MM.1S (cell line): ENCODE measurements around the gene TPSD1.
"Not testable (repeated sequence)": the region's sequence is repeated elsewhere in the genome, so short reads cannot be mapped to it uniquely, and the experiment has no call there.

Experiments used
- DNase-seq: peaks from one replicate; pipeline ENCODE4 v3.0.0-alpha.2; 2015
- H2AFZ ChIP-seq: fragments of 300-600 bp; sonication (generic); 2 replicates; pipeline ENCODE4 v1.6.0; 2016; ENCODE audit warnings: antibody characterized with exemption, low read length
- H3F3A ChIP-seq: fragments of 300-600 bp; sonication (generic); 2 replicates; pipeline ENCODE4 v1.6.1; 2016; ENCODE audit warnings: mild to moderate bottlenecking, antibody characterized with exemption, low read length, moderate library complexity, mixed read lengths; ENCODE audit not compliant: insufficient read depth
- H3K27ac ChIP-seq: fragments of 300-600 bp; sonication (generic); 2 replicates; pipeline ENCODE4 v1.5.1; 2016; ENCODE audit warnings: mild to moderate bottlenecking, low read length
- H3K27me3 ChIP-seq: fragments of 300-600 bp; sonication (generic); replicated peaks from 2 replicates; pipeline ENCODE4 v1.6.0; 2016; ENCODE audit warnings: low read length; ENCODE audit not compliant: insufficient read depth
- H3K36me3 ChIP-seq: fragments of 300-600 bp; sonication (generic); replicated peaks from 2 replicates; pipeline ENCODE4 v1.6.1; 2016; ENCODE audit warnings: mild to moderate bottlenecking, low read length, mixed read lengths; ENCODE audit not compliant: insufficient read depth
- H3K4me1 ChIP-seq: fragments of 300-600 bp; sonication (generic); 2 replicates; pipeline ENCODE4 v1.6.1; 2016; ENCODE audit warnings: low read length, mixed read lengths
- H3K4me2 ChIP-seq: fragments of 300-600 bp; sonication (generic); 2 replicates; pipeline ENCODE4 v1.6.0; 2016; ENCODE audit warnings: low read depth, low read length
- H3K4me3 ChIP-seq: fragments of 300-600 bp; sonication (generic); 2 replicates; pipeline ENCODE4 v1.5.1; 2016; ENCODE audit warnings: low read length, mixed read lengths
- H3K79me2 ChIP-seq: fragments of 300-600 bp; sonication (generic); 2 replicates; pipeline ENCODE4 v1.6.1; 2016; ENCODE audit warnings: mixed run types, low read length, mixed read lengths
- H3K9ac ChIP-seq: fragments of 300-600 bp; sonication (generic); 2 replicates; pipeline ENCODE4 v1.6.1; 2016; ENCODE audit warnings: low read length, mixed read lengths
- H3K9me2 ChIP-seq: fragments of 300-600 bp; sonication (generic); replicated peaks from 2 replicates; pipeline ENCODE4 v1.6.1; 2016; ENCODE audit warnings: mild to moderate bottlenecking, low read length, mixed read lengths; ENCODE audit not compliant: insufficient read depth
- H3K9me3 ChIP-seq: fragments of 300-600 bp; sonication (generic); replicated peaks from 2 replicates; pipeline ENCODE4 v1.6.1; 2016; ENCODE audit warnings: mild to moderate bottlenecking, low read length, mixed read lengths; ENCODE audit not compliant: insufficient read depth
- H4K20me1 ChIP-seq: fragments of 300-600 bp; sonication (generic); 2 replicates; pipeline ENCODE4 v1.6.1; 2016; ENCODE audit warnings: mild to moderate bottlenecking, low read length, moderate library complexity, mixed read lengths; ENCODE audit not compliant: insufficient read depth
- EZH2 ChIP-seq: fragments of 300-600 bp; sonication (generic); optimal IDR thresholded peaks from 2 replicates; pipeline ENCODE3; 2017; ENCODE audit warnings: low read depth, mild to moderate bottlenecking, antibody characterized with exemption, low read length, mixed read lengths
- EZH2phosphoT487 ChIP-seq: fragments of 300-600 bp; sonication (generic); IDR thresholded peaks from 2 replicates; pipeline ENCODE4 v1.6.1; 2018; ENCODE audit warnings: antibody characterized with exemption, low read length
- TF ChIP-seq, protein P1 (sequence below): fragments of 300-600 bp; sonication (generic); IDR thresholded peaks from 2 replicates; pipeline ENCODE4 v1.5.1; 2016; ENCODE audit warnings: antibody characterized with exemption, low read length, mixed read lengths

The TPSD1 gene

DNA sequence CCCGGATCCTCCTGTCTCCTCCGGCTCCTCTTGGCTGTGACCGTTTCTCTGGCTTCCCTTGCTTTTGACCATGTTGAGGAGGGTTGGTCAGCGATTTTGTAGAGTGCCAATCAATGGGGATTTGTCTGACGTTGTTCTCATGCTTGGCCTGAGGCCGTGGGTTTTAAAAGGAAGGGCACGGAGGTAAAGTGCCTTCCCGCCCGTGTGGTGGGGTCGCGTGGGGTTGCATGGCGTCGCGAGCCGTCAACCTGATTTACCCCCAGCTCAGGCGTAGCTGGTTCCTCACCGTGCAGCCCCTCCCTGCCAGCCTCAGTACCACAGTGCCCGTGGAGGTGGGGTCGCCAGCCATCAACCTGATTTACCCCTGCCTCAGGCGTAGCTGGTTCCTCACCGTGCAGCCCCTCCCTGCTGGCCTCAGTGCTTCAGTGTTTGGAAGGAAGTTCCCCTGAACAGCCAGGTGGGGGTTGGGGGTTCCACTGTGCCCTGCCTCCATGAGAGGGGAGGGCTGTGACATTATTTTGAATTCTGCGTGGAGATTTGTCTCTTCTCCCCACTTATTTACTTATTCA is 10.3 kb upstream of the TPSD1 start:
- H3K27ac ChIP-seq, result no peak overlapping the region
- TF ChIP-seq EZH2phosphoT487 (no peak), EZH2 (no peak)
- TF ChIP-seq, protein P1, sequence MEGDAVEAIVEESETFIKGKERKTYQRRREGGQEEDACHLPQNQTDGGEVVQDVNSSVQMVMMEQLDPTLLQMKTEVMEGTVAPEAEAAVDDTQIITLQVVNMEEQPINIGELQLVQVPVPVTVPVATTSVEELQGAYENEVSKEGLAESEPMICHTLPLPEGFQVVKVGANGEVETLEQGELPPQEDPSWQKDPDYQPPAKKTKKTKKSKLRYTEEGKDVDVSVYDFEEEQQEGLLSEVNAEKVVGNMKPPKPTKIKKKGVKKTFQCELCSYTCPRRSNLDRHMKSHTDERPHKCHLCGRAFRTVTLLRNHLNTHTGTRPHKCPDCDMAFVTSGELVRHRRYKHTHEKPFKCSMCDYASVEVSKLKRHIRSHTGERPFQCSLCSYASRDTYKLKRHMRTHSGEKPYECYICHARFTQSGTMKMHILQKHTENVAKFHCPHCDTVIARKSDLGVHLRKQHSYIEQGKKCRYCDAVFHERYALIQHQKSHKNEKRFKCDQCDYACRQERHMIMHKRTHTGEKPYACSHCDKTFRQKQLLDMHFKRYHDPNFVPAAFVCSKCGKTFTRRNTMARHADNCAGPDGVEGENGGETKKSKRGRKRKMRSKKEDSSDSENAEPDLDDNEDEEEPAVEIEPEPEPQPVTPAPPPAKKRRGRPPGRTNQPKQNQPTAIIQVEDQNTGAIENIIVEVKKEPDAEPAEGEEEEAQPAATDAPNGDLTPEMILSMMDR, result no peak
- no peaks in the 10 kb centered on the region for H3K9me3 ChIP-seq
- no peaks in the 10 kb centered on the region for H3K9me2 ChIP-seq
- no peak for DNase-seq
- no peak overlapping the region for H3K9ac ChIP-seq
- no peak overlapping the region for H2AFZ ChIP-seq
- H3F3A ChIP-seq, result no peaks in the 10 kb centered on the region
- no peaks in the 10 kb centered on the region for H4K20me1 ChIP-seq
- H3K4me3 ChIP-seq, result no peak overlapping the region
- H3K36me3 ChIP-seq, result no peaks in the 10 kb centered on the region
- H3K4me1 ChIP-seq, result no peaks in the 10 kb centered on the region
- no peaks in the 10 kb centered on the region for H3K79me2 ChIP-seq
- peaks cover 38% of the 10 kb centered on the region for H3K27me3 ChIP-seq
- no peak overlapping the region for H3K4me2 ChIP-seq

DNA sequence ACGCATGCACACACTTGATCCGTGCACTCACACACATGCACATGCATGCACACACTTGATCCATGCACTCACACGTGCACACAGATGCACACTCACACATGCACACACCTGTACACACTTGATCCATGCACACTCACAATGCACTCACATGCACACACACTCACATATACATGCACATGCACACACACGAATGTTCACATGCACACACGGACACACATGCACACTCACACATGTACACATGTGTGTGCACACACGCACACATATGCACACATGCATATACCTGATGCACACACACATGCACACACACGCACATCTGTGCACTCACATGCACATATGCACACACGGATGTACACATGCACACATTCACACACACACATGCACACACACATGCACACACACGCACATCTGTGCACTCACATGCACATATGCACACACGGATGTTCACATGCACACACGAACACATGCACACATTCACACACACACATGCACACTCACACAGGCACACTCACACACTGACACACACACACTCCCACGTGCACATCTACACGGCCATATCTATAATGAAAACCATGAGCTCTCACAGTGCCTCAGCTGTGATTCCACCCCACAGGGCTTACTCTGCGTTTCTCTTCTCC is 7.8 kb upstream of the TPSD1 start:
- H3K27ac ChIP-seq, H3K79me2 ChIP-seq, H3K4me1 ChIP-seq, DNase-seq, H3K4me2 ChIP-seq, H3K4me3 ChIP-seq, H3K9ac ChIP-seq, H3K9me2 ChIP-seq, H4K20me1 ChIP-seq, H2AFZ ChIP-seq, H3K9me3 ChIP-seq, H3K36me3 ChIP-seq, H3F3A ChIP-seq: not testable (repeated sequence)
- H3K27me3 ChIP-seq, result peaks cover 38% of the 10 kb centered on the region

DNA sequence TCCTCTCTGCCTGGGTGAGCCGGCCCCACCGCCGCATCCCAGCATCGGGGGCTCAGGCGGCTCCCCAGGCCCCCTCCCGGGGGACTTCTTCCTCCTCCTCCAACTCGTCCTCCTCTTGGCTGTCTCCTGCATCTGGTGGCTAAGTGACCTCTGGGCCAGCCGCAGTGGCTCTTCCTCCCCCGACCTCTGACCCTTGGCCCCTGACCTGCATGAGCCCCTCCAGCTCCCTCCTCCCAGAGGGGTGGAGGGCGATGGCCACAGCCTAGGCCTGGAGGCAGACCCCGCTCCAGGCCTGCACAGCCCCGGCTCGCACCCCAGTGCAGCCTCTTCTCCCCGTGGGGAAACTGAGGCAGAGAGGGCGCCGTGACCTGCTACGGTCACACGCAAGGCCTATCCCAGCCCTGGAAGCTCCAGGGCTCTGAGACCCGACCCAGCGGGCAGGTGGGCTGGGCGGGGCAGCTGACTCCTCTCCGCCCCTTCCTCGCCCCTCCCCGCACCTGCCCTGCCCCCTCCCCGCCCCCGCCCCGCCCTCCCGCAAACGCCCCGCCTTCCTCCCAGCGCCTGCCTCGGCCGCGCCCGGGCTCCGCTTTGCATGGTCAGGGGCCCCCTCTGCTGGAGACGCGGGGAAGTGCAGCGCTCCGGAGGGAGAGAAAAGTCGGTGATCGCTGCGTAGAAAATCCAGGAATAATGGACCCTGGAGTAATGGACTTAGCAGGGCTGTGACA is 6.7 kb upstream of the TPSD1 start:
- H3K27ac ChIP-seq, H3K79me2 ChIP-seq, H3K9ac ChIP-seq, H3K9me2 ChIP-seq, H3K4me1 ChIP-seq, H2AFZ ChIP-seq, H3K9me3 ChIP-seq, H3K4me2 ChIP-seq, H3F3A ChIP-seq, DNase-seq, H3K4me3 ChIP-seq, H4K20me1 ChIP-seq, H3K36me3 ChIP-seq: not testable (repeated sequence)
- H3K27me3 ChIP-seq, result peaks cover 35% of the 10 kb centered on the region

DNA sequence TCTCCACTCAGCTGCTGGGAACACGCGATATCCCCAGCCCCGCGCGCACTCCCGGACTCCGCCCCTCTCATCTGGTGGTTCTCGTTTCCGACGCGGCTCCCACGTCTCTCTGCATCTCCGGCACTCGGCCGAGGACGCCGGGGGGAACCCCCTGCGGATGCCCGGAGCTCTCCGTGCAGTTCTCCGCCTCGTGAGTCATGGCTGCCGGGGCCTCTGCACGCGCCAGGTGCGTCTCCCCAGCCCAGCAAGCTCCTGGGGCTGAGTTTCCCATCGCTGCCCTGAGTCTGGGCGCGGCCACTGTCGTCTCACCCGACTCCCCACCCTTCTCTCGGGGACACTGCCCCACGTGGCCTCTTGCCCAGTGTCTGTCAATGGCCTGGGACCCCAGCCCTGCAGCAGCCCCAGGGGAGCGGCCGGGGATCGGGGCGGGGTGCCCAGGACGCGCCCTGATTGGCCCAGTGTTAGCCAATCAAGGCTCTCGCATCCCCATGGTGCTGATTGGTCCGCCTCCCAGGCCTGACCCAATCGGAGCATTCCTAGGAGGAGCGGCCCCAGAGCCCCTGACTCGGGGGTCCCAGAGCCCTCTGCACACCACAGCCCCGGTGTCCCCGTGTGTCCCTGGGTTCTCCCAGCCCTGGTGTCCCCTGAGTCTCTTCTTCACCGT is 2.0 kb upstream of the TPSD1 start:
- not testable (repeated sequence) for H3K27ac ChIP-seq, H3K9me3 ChIP-seq, H3K9ac ChIP-seq, H4K20me1 ChIP-seq, H3F3A ChIP-seq, H3K79me2 ChIP-seq, H2AFZ ChIP-seq, DNase-seq, H3K36me3 ChIP-seq, H3K4me3 ChIP-seq, H3K4me1 ChIP-seq, H3K9me2 ChIP-seq, H3K4me2 ChIP-seq
- H3K27me3 ChIP-seq, result peaks cover 27% of the 10 kb centered on the region

DNA sequence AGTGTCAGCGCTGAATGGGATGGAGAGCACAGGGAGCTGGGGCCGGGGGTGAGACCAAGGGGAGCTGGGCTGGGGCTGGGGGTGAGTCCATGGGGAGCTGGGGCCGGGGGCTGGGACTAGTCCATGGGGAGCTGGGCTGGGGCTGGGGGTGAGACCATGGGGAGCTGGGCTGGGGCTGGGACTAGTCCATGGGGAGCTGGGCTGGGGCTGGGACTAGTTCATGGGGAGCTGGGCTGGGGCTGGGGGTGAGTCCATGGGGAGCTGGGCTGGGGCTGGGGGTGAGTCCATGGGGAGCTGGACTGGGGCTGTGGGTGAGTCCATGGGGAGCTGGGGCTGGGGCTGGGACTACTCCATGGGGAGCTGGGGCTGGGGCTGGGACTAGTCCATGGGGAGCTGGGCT is 1.0 kb upstream of the TPSD1 start:
- H3K9me3 ChIP-seq, H4K20me1 ChIP-seq, H3K4me1 ChIP-seq, H3K79me2 ChIP-seq, H3K4me2 ChIP-seq, H2AFZ ChIP-seq, DNase-seq, H3K9ac ChIP-seq, H3F3A ChIP-seq, H3K9me2 ChIP-seq, H3K36me3 ChIP-seq, H3K27ac ChIP-seq, H3K4me3 ChIP-seq: not testable (repeated sequence)
- peaks cover 37% of the 10 kb centered on the region for H3K27me3 ChIP-seq

DNA sequence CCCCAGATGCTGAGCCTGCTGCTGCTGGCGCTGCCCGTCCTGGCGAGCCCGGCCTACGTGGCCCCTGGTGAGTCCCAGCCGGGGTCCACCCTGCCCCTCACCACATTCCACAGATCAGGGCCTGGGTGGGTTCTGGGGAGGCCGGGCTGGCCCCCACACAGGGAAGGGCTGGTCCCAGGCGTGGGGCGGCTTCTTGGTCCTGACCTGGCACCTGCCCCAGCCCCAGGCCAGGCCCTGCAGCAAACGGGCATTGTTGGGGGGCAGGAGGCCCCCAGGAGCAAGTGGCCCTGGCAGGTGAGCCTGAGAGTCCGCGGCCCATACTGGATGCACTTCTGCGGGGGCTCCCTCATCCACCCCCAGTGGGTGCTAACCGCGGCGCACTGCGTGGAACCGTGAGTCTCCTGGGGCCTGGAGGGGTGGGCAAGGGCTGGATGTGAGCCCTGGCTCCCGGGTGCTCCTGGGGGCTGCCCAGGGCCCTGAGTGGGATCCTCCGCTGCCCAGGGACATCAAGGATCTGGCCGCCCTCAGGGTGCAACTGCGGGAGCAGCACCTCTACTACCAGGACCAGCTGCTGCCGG is 516 bp downstream of the TPSD1 start:
- peaks cover 53% of the 10 kb centered on the region for H3K27me3 ChIP-seq
- not testable (repeated sequence) for H3K4me3 ChIP-seq, H3F3A ChIP-seq, H3K79me2 ChIP-seq, H3K9me2 ChIP-seq, DNase-seq, H3K36me3 ChIP-seq, H3K9ac ChIP-seq, H3K9me3 ChIP-seq, H2AFZ ChIP-seq, H4K20me1 ChIP-seq, H3K27ac ChIP-seq, H3K4me2 ChIP-seq, H3K4me1 ChIP-seq
